Stimulated activated CD8-positive, alpha-beta memory T cell treated with anti-CD3 and anti-CD28 coated beads, Interleukin-2, amount 100 ng/mL, for 1 hour (primary cell): ENCODE data around the gene LINC00237.

Experiments used
- DNase-seq, 2 donors: peaks; one replicate each; pipeline ENCODE4 v3.0.0-alpha.2; 2020; ENCODE audit warnings: low read depth in 2 of 2

Gene LINC00237

GRCh38 chr20:21099751-21100577 is 6.2 kb downstream of the LINC00237 start:
- no peak for DNase-seq

GRCh38 chr20:21096321-21097043 is 9.7 kb downstream of the LINC00237 start:
- no peak for DNase-seq

- DNase-seq = no peak
These were observed 13.4 kb downstream of the LINC00237 start for GRCh38 chr20:21092806-21093205.

- no peak for DNase-seq
These were observed 15.4 kb downstream of the LINC00237 start for GRCh38 chr20:21090721-21091120.

GRCh38 chr20:21090111-21090618 is 16.0 kb downstream of the LINC00237 start:
- DNase-seq = no peak

- no peak for DNase-seq
These were observed 16.8 kb downstream of the LINC00237 start for GRCh38 chr20:21089391-21089790.

GRCh38 chr20:21087862-21088540 is 18.2 kb downstream of the LINC00237 start:
- DNase-seq = no peak

- no peak for DNase-seq
These were observed 22.3 kb downstream of the LINC00237 start for GRCh38 chr20:21083825-21084325.

GRCh38 chr20:21082584-21082983 is 23.6 kb downstream of the LINC00237 start:
- no peak for DNase-seq

- DNase-seq = no peak
These were observed 28.3 kb downstream of the LINC00237 start for GRCh38 chr20:21077809-21078345.

- no peak for DNase-seq
These were observed 30.1 kb downstream of the LINC00237 start for GRCh38 chr20:21076073-21076472.

GRCh38 chr20:21075471-21075870 is 30.7 kb downstream of the LINC00237 start:
- no peak for DNase-seq

- DNase-seq = no peak
These were observed 31.4 kb downstream of the LINC00237 start for GRCh38 chr20:21074605-21075336.

GRCh38 chr20:21067255-21067654 is 38.9 kb downstream of the LINC00237 start:
- DNase-seq = no peak

GRCh38 chr20:21064924-21065323 is 41.2 kb downstream of the LINC00237 start:
- DNase-seq = no peak

- no peak for DNase-seq
These were observed 42.9 kb downstream of the LINC00237 start for GRCh38 chr20:21063276-21063675.

- DNase-seq = no peak
These were observed 53.0 kb downstream of the LINC00237 start for GRCh38 chr20:21053002-21053762.

- no peak for DNase-seq
These were observed 53.5 kb downstream of the LINC00237 start for GRCh38 chr20:21052686-21053001.

GRCh38 chr20:21052241-21052640 is 53.9 kb downstream of the LINC00237 start:
- DNase-seq = no peak

GRCh38 chr20:21050710-21051109 is 55.4 kb downstream of the LINC00237 start:
- no peak for DNase-seq
